SK-N-SH treated with all-trans-retinoic acid at 6 μM for 48 hours (cell line): ENCODE results near the gene SLC2A8.

Source experiments
- ATAC-seq: fragments of 200-7000 bp; cut with Tn5 transposase; 3 replicates; pipeline ENCODE4 v1.9.1; 2020; ENCODE audit warnings: mild to moderate bottlenecking, moderate library complexity
- BACH2 ChIP-seq: fragments of 250-450 bp; sonication (Bioruptor Pico); IDR thresholded peaks from 2 replicates; pipeline ENCODE4 v1.9.0; 2021; ENCODE audit warnings: mild to moderate bottlenecking, borderline replicate concordance
- ESRRG ChIP-seq: fragments of 250-450 bp; sonication (Bioruptor Pico); IDR thresholded peaks from 2 replicates; pipeline ENCODE4 v1.6.1; 2021; ENCODE audit warnings: mild to moderate bottlenecking
- GLIS3 ChIP-seq: fragments of 250-450 bp; sonication (Bioruptor Pico); IDR thresholded peaks from 2 replicates; pipeline ENCODE4 v1.5.0; 2020; ENCODE audit warnings: mild to moderate bottlenecking, moderate library complexity
- ISL1 ChIP-seq: fragments of 250-450 bp; sonication (Bioruptor Pico); IDR thresholded peaks from 2 replicates; pipeline ENCODE4 v2.1.2; 2022; ENCODE audit warnings: mild to moderate bottlenecking, moderate library complexity
- OSR1 ChIP-seq: fragments of 250-450 bp; sonication (Bioruptor Pico); IDR thresholded peaks from 2 replicates; pipeline ENCODE4 v1.8.0; 2022; ENCODE audit warnings: moderate library complexity, mild to moderate bottlenecking, inconsistent platforms
- PPARA ChIP-seq: fragments of 250-450 bp; sonication (Bioruptor Pico); IDR thresholded peaks from 2 replicates; pipeline ENCODE4 v1.5.0; 2020; ENCODE audit warnings: mild to moderate bottlenecking, borderline replicate concordance
- RARB ChIP-seq: fragments of 250-450 bp; sonication (Bioruptor Pico); IDR thresholded peaks from 2 replicates; pipeline ENCODE4 v1.8.0; 2021; ENCODE audit warnings: mild to moderate bottlenecking, moderate library complexity
- SNAI2 ChIP-seq: fragments of 250-450 bp; sonication (Bioruptor Pico); IDR thresholded peaks from 2 replicates; pipeline ENCODE4 v1.5.0; 2020; ENCODE audit warnings: mild to moderate bottlenecking, moderate library complexity
- TCF4 ChIP-seq: fragments of 250-450 bp; sonication (Bioruptor Pico); IDR thresholded peaks from 2 replicates; pipeline ENCODE4 v1.8.0; 2021; ENCODE audit warnings: mild to moderate bottlenecking, moderate library complexity, borderline replicate concordance
- TOX ChIP-seq: fragments of 250-450 bp; sonication (Bioruptor Pico); IDR thresholded peaks from 2 replicates; pipeline ENCODE4 v1.8.0; 2021; ENCODE audit warnings: mild to moderate bottlenecking, moderate library complexity, borderline replicate concordance
- ZC3H10 ChIP-seq: fragments of 250-450 bp; sonication (Bioruptor Pico); IDR thresholded peaks from 2 replicates; pipeline ENCODE4 v1.5.1; 2021; ENCODE audit warnings: mild to moderate bottlenecking, moderate library complexity
- ZFP3 ChIP-seq: fragments of 250-450 bp; sonication (Bioruptor Pico); IDR thresholded peaks from 2 replicates; pipeline ENCODE4 v1.5.0; 2020; ENCODE audit warnings: mild to moderate bottlenecking, moderate library complexity
- ZFP30 ChIP-seq: fragments of 450-650 bp; formaldehyde crosslinking; IDR thresholded peaks from 2 replicates; pipeline ENCODE4 v1.5.0; 2022; ENCODE audit warnings: mild to moderate bottlenecking, moderate library complexity
- ZNF565 ChIP-seq: fragments of 450-650 bp; formaldehyde crosslinking; conservative IDR thresholded peaks from 2 replicates; pipeline ENCODE4 v1.5.0; 2020; ENCODE audit warnings: low read depth, mild to moderate bottlenecking, moderate library complexity
- ZNF70 ChIP-seq: fragments of 450-650 bp; formaldehyde crosslinking; IDR thresholded peaks from 2 replicates; pipeline ENCODE4 v1.5.0; 2020; ENCODE audit warnings: mild to moderate bottlenecking, moderate library complexity
- ZNF8 ChIP-seq: fragments of 450-650 bp; formaldehyde crosslinking; IDR thresholded peaks from 2 replicates; pipeline ENCODE4 v1.5.0; 2020; ENCODE audit warnings: mild to moderate bottlenecking, moderate library complexity
- TF ChIP-seq, protein P1 (sequence below): fragments of 250-450 bp; sonication (Bioruptor Pico); IDR thresholded peaks from 2 replicates; pipeline ENCODE4 v1.8.0; 2021; ENCODE audit warnings: low read depth, mild to moderate bottlenecking, moderate library complexity, borderline replicate concordance
- TF ChIP-seq, protein P2 (sequence below): fragments of 250-450 bp; sonication (Bioruptor Pico); IDR thresholded peaks from 2 replicates; pipeline ENCODE4 v1.5.1; 2020; ENCODE audit warnings: low read depth, mild to moderate bottlenecking, moderate library complexity
- TF ChIP-seq, protein P3 (sequence below): fragments of 250-450 bp; sonication (Bioruptor Pico); IDR thresholded peaks from 2 replicates; pipeline ENCODE4 v1.5.1; 2021; ENCODE audit warnings: mild to moderate bottlenecking, moderate library complexity
- TF ChIP-seq, protein P4 (sequence below): fragments of 250-450 bp; sonication (Bioruptor Pico); IDR thresholded peaks from 2 replicates; pipeline ENCODE4 v1.5.0; 2020; ENCODE audit warnings: mild to moderate bottlenecking, moderate library complexity
- TF ChIP-seq, protein P5 (sequence below): fragments of 250-450 bp; sonication (Bioruptor Pico); IDR thresholded peaks from 2 replicates; pipeline ENCODE4 v1.8.0; 2020; ENCODE audit warnings: mild to moderate bottlenecking, moderate library complexity, borderline replicate concordance

SLC2A8 gene

DNA sequence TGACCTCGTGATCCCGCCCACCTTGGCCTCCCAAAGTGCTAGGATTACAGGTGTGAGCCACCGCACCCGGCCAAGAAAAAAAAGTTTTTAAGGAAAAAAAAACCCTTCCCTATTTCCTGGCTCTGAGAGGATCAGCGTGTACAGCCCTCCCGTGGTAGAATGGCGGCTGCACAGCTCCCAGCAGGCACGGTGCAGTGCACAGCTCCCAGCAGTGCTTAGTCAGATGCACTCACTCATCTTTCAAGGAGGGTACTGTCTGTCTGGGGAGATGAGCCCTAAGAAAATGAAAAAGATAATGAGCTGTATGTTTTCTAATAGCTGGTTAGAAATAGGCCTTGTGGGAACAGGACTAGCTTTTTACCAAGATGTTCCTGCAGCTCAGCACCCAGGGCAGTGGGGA is 36.7 kb upstream of the SLC2A8 start (continued):
- TF ChIP-seq, protein P1, sequence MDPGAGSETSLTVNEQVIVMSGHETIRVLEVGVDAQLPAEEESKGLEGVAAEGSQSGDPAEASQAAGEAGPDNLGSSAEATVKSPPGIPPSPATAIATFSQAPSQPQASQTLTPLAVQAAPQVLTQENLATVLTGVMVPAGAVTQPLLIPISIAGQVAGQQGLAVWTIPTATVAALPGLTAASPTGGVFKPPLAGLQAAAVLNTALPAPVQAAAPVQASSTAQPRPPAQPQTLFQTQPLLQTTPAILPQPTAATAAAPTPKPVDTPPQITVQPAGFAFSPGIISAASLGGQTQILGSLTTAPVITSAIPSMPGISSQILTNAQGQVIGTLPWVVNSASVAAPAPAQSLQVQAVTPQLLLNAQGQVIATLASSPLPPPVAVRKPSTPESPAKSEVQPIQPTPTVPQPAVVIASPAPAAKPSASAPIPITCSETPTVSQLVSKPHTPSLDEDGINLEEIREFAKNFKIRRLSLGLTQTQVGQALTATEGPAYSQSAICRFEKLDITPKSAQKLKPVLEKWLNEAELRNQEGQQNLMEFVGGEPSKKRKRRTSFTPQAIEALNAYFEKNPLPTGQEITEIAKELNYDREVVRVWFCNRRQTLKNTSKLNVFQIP (CRISPR knock-in tag) = no peak
- TF ChIP-seq ZNF70 (CRISPR knock-in tag) (no peak), TOX (no peak), ZNF565 (CRISPR knock-in tag) (no peak)

DNA sequence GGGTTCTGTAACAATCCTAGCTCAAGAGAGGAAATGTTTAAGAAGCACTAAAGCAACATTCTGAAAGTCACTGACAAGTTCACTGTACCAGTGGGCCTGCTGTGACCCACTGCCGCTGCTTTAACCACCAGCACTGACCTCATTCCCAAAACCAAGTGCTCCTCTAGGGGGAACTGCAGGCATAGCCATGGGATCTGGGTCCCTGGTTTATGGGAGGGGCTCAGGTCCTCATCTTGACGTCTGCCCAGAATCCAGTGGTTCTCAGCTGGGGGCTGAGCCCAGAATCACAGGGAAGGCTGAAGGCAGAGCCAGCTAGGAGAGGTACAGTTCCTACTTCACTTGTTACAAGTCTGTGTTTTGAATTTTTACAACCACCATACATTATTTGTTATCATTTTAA is 36.1 kb upstream of the SLC2A8 start:
- ATAC-seq = peak; percentile 72
- TF ChIP-seq BACH2 (CRISPR knock-in tag) (no peak), ZNF565 (CRISPR knock-in tag) (no peak), ISL1 (CRISPR knock-in tag) (no peak), TOX (no peak), ZFP30 (no peak), ZNF70 (CRISPR knock-in tag) (no peak), TCF4 (CRISPR knock-in tag) (no peak), PPARA (no peak), GLIS3 (CRISPR knock-in tag) (no peak), ZNF8 (CRISPR knock-in tag) (no peak), ESRRG (CRISPR knock-in tag) (no peak)
- TF ChIP-seq, protein P1 (CRISPR knock-in tag) = no peak
- TF ChIP-seq, protein P2, sequence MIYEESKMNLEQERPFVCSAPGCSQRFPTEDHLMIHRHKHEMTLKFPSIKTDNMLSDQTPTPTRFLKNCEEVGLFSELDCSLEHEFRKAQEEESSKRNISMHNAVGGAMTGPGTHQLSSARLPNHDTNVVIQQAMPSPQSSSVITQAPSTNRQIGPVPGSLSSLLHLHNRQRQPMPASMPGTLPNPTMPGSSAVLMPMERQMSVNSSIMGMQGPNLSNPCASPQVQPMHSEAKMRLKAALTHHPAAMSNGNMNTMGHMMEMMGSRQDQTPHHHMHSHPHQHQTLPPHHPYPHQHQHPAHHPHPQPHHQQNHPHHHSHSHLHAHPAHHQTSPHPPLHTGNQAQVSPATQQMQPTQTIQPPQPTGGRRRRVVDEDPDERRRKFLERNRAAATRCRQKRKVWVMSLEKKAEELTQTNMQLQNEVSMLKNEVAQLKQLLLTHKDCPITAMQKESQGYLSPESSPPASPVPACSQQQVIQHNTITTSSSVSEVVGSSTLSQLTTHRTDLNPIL = no peak
- TF ChIP-seq, protein P3, sequence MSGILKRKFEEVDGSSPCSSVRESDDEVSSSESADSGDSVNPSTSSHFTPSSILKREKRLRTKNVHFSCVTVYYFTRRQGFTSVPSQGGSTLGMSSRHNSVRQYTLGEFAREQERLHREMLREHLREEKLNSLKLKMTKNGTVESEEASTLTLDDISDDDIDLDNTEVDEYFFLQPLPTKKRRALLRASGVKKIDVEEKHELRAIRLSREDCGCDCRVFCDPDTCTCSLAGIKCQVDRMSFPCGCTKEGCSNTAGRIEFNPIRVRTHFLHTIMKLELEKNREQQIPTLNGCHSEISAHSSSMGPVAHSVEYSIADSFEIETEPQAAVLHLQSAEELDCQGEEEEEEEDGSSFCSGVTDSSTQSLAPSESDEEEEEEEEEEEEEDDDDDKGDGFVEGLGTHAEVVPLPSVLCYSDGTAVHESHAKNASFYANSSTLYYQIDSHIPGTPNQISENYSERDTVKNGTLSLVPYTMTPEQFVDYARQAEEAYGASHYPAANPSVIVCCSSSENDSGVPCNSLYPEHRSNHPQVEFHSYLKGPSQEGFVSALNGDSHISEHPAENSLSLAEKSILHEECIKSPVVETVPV (CRISPR knock-in tag) = no peak
- TF ChIP-seq, protein P4, sequence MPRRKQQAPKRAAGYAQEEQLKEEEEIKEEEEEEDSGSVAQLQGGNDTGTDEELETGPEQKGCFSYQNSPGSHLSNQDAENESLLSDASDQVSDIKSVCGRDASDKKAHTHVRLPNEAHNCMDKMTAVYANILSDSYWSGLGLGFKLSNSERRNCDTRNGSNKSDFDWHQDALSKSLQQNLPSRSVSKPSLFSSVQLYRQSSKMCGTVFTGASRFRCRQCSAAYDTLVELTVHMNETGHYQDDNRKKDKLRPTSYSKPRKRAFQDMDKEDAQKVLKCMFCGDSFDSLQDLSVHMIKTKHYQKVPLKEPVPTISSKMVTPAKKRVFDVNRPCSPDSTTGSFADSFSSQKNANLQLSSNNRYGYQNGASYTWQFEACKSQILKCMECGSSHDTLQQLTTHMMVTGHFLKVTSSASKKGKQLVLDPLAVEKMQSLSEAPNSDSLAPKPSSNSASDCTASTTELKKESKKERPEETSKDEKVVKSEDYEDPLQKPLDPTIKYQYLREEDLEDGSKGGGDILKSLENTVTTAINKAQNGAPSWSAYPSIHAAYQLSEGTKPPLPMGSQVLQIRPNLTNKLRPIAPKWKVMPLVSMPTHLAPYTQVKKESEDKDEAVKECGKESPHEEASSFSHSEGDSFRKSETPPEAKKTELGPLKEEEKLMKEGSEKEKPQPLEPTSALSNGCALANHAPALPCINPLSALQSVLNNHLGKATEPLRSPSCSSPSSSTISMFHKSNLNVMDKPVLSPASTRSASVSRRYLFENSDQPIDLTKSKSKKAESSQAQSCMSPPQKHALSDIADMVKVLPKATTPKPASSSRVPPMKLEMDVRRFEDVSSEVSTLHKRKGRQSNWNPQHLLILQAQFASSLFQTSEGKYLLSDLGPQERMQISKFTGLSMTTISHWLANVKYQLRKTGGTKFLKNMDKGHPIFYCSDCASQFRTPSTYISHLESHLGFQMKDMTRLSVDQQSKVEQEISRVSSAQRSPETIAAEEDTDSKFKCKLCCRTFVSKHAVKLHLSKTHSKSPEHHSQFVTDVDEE (CRISPR knock-in tag) = no peak

DNA sequence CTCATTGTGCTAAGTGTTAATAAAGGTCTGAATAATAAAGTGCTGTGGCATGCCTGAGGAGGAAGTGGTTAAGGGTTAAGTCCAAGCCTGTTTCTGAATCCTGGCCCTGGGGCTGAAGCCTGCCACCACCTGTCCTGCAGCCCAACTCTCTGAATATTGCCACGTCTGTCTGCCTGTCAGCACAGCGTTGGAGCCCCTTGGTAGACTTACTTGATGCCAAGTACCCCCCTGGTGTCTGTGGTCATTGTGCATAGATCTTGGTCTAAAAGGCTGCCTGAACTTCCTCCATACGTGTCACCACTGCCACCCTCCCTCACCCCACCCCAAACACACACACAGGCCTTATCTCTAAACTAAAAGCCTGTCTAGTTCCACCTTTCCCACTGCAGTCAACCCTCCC is 35.4 kb upstream of the SLC2A8 start:
- no peak for ATAC-seq
- TF ChIP-seq, protein P3 (CRISPR knock-in tag) = no peak
- TF ChIP-seq RARB (CRISPR knock-in tag) (no peak), ZFP3 (CRISPR knock-in tag) (no peak), ZC3H10 (no peak), ZNF70 (CRISPR knock-in tag) (no peak), BACH2 (CRISPR knock-in tag) (no peak), SNAI2 (CRISPR knock-in tag) (no peak), GLIS3 (CRISPR knock-in tag) (no peak), OSR1 (CRISPR knock-in tag) (no peak)
- TF ChIP-seq, protein P5, sequence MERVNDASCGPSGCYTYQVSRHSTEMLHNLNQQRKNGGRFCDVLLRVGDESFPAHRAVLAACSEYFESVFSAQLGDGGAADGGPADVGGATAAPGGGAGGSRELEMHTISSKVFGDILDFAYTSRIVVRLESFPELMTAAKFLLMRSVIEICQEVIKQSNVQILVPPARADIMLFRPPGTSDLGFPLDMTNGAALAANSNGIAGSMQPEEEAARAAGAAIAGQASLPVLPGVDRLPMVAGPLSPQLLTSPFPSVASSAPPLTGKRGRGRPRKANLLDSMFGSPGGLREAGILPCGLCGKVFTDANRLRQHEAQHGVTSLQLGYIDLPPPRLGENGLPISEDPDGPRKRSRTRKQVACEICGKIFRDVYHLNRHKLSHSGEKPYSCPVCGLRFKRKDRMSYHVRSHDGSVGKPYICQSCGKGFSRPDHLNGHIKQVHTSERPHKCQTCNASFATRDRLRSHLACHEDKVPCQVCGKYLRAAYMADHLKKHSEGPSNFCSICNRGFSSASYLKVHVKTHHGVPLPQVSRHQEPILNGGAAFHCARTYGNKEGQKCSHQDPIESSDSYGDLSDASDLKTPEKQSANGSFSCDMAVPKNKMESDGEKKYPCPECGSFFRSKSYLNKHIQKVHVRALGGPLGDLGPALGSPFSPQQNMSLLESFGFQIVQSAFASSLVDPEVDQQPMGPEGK = no peak
- TF ChIP-seq, protein P1 (CRISPR knock-in tag) = no peak
- TF ChIP-seq, protein P4 (CRISPR knock-in tag) = no peak
